T-helper 1 cell (primary cell): ENCODE data around the gene PRR33.
A peak's percentile ranks its signal among the peaks of the same experiment; 100 is the strongest.

Source experiments
- DNase-seq, 5 donors: peaks; one replicate each; pipeline ENCODE4 v3.0.0-alpha.2; 2012 to 2020

Gene PRR33

GRCh38 chr11:1862588-1863351, 28.9 kb downstream of the PRR33 start:
- no peak for DNase-seq

GRCh38 chr11:1861435-1862411, 30.0 kb downstream of the PRR33 start:
- no peak for DNase-seq

- no peak for DNase-seq
Measured at GRCh38 chr11:1860108-1860507, 31.6 kb downstream of the PRR33 start.

- no peak for DNase-seq
Measured at GRCh38 chr11:1859004-1859403, 32.7 kb downstream of the PRR33 start.

- no peak for DNase-seq
Measured at GRCh38 chr11:1858576-1858975, 33.1 kb downstream of the PRR33 start.

- DNase-seq, result no peak
Measured at GRCh38 chr11:1858154-1858553, 33.5 kb downstream of the PRR33 start.

GRCh38 chr11:1857064-1857463, 34.6 kb downstream of the PRR33 start:
- no peak for DNase-seq

GRCh38 chr11:1856306-1857005, 35.2 kb downstream of the PRR33 start:
- DNase-seq, result no peak

GRCh38 chr11:1855886-1856265, 35.8 kb downstream of the PRR33 start:
- DNase-seq, result no peak

- DNase-seq, result peak in 1 of 5 donors; percentile 32
Measured at GRCh38 chr11:1854949-1855885, 36.5 kb downstream of the PRR33 start.

- DNase-seq, result no peak
Measured at GRCh38 chr11:1854132-1854948, 37.4 kb downstream of the PRR33 start.

- peak in 1 of 5 donors; percentile 17 for DNase-seq
Measured at GRCh38 chr11:1853376-1854131, 38.1 kb downstream of the PRR33 start.

GRCh38 chr11:1852877-1853276, 38.8 kb downstream of the PRR33 start, which contains the start of gene LSP1:
TSS of gene LSP1 (plus strand) at chr11:1853084. CDS start at chr11:1853145, 61 bp downstream.
- DNase-seq, result peak; percentile 55 to 94 (median 66)

- DNase-seq, result no peak
Measured at GRCh38 chr11:1852271-1852876, 39.3 kb downstream of the PRR33 start.

GRCh38 chr11:1851468-1852180, 40.1 kb downstream of the PRR33 start:
- DNase-seq, result no peak

GRCh38 chr11:1848640-1849430, 42.9 kb downstream of the PRR33 start:
- no peak for DNase-seq

GRCh38 chr11:1847926-1848639, 43.6 kb downstream of the PRR33 start:
- DNase-seq, result no peak
